BJ (cell line): ENCODE measurements around the gene RBM20. TPM values are rescaled to one million over a fixed set of nuclear protein-coding genes. Genes with fewer than 3 reads are reported as not detected.

Experiments
- CTCF ChIA-PET: fragments of 350-600 bp; formaldehyde crosslinking; extraction: SDS; loops from one replicate; lab custom pipeline; 2021; ENCODE audit warnings: antibody characterized with exemption, inconsistent platforms; lab: Yijun Ruan, JAX
- POLR2A ChIA-PET: fragments of 300-600 bp; sonication (Branson Sonifier 250); formaldehyde crosslinking; extraction: SDS; loops from one replicate; lab custom pipeline; 2021; ENCODE audit warnings: antibody characterized with exemption; lab: Charles Lee
- DNase-seq: peaks from one replicate; pipeline ENCODE4 v3.0.0-alpha.2; 2011; ENCODE audit warnings: low read depth
- H3K27me3 ChIP-seq: 2 replicates; pipeline ENCODE4 v1.6.0; 2011; ENCODE audit warnings: low read length; ENCODE audit not compliant: control insufficient read depth, insufficient read depth
- H3K36me3 ChIP-seq: 2 replicates; pipeline ENCODE4 v1.5.1; 2011; ENCODE audit warnings: low read length; ENCODE audit not compliant: control insufficient read depth, insufficient read depth
- H3K4me3 ChIP-seq: 2 replicates; pipeline ENCODE4 v1.5.1; 2011; ENCODE audit warnings: low read depth, mild to moderate bottlenecking, control low read depth, low read length
- CTCF ChIP-seq: IDR thresholded peaks from 2 replicates; pipeline ENCODE4 v1.5.1; 2011; ENCODE audit warnings: low read depth, mild to moderate bottlenecking, control low read depth, inconsistent platforms, low read length, moderate library complexity; ENCODE audit not compliant: insufficient read depth
- polyA plus RNA-seq: library from polyadenylated mRNA; depleted of rRNA; stranded (reverse); fragments of >200 nt; gene quantifications from 2 replicates; pipeline ENCODE4 v1.2.3, GENCODE V29; 2011

RBM20 gene
- polyA plus RNA-seq, 1 experiment: not detected

- CTCF ChIA-PET: interaction anchor here (1.4 to 2.3 kb wide), 4 partner anchors 8 to 69 kb away, joined by 6 to 16 read pairs (median 8); no protein-coding TSS in a partner anchor
- TF ChIP-seq CTCF: no peak
- Histone ChIP-seq H3K4me3 (no peak overlapping the region), H3K36me3 (no peaks in the 10 kb centered on the region), H3K27me3 (peaks cover 19% of the 10 kb centered on the region)
- no peak for DNase-seq
- POLR2A ChIA-PET: no interaction called here
Measured at GRCh38 chr10:110679486-110680272, 35.5 kb downstream of the RBM20 start.

- ChIA-PET POLR2A (no interaction called here), CTCF (interaction anchor here (0.6 to 2.3 kb wide), 10 partner anchors 9 to 113 kb away, joined by 3 to 16 read pairs (median 4); partner anchors contain the start of gene SMC3)
- DNase-seq: no peak
- Histone ChIP-seq H3K4me3 (no peak overlapping the region), H3K27me3 (peaks cover 15% of the 10 kb centered on the region), H3K36me3 (no peaks in the 10 kb centered on the region)
- TF ChIP-seq CTCF: no peak
Measured at GRCh38 chr10:110680273-110681020, 36.3 kb downstream of the RBM20 start.

GRCh38 chr10:110681023-110681681, 37.0 kb downstream of the RBM20 start:
- Histone ChIP-seq H3K27me3 (peaks cover 14% of the 10 kb centered on the region), H3K36me3 (no peaks in the 10 kb centered on the region), H3K4me3 (no peak overlapping the region)
- peak; percentile 65 for TF ChIP-seq CTCF
- DNase-seq: no peak
- POLR2A ChIA-PET: no interaction called here
- CTCF ChIA-PET: interaction anchor here (0.6 to 2.3 kb wide), 12 partner anchors 9 to 114 kb away, joined by 3 to 16 read pairs (median 4); partner anchors contain the start of gene SMC3

GRCh38 chr10:110682348-110682747, 38.2 kb downstream of the RBM20 start:
- H3K36me3 ChIP-seq: no peaks in the 10 kb centered on the region
- POLR2A ChIA-PET: no interaction called here
- no peak for TF ChIP-seq CTCF
- CTCF ChIA-PET: interaction anchor here (1.3 to 6.3 kb wide), 2 partner anchors 10 to 73 kb away, joined by 3 to 53 read pairs; no protein-coding TSS in a partner anchor
- no peak for DNase-seq
- peaks cover 14% of the 10 kb centered on the region for H3K27me3 ChIP-seq
- H3K4me3 ChIP-seq: no peak overlapping the region
